HepG2 (cell line): ENCODE results near the gene DCHS2. TPM values are rescaled to one million over a fixed set of nuclear protein-coding genes. Genes with fewer than 3 reads are reported as not detected.

Experiments used
- ZBTB40 ChIP-seq, 2 experiments: fragments of 450-650 bp in 1 of 2; sonication (generic) in 1 of 2; formaldehyde crosslinking in 1 of 2; IDR thresholded peaks; 2 replicates each; pipeline versions ENCODE4 v1.6.1 to v1.8.0; 2016 to 2022; ENCODE audit warnings: antibody characterized with exemption in 1 of 2, mild to moderate bottlenecking in 1 of 2, missing genetic modification reagents in 1 of 2
- ZFP90 ChIP-seq: sonication (generic); formaldehyde crosslinking; IDR thresholded peaks from 2 replicates; pipeline ENCODE4 v1.8.0; 2022; ENCODE audit warnings: missing genetic modification reagents, mild to moderate bottlenecking, inconsistent platforms, borderline replicate concordance
- ZNF282 ChIP-seq: fragments of 450-650 bp; IDR thresholded peaks from 2 replicates; pipeline ENCODE4 v1.6.1; 2018; ENCODE audit not compliant: partially characterized antibody
- polyA plus RNA-seq, 8 experiments: library from polyadenylated mRNA; depleted of rRNA in 3 of 8; stranded (reverse) in 7 of 8; unstranded in 1 of 8; fragments of >200 nt; fragmentation: Illumina TruSeq in 4 of 8; extraction: Trizol in 4 of 8; gene quantifications; 2 replicates each; pipeline versions ENCODE4 v1.2.1 to v1.2.3, GENCODE V29; 2011 to 2016; ENCODE audit warnings: low read depth in 4 of 8, missing spikeins in 1 of 8, mixed read lengths in 1 of 8; ENCODE audit not compliant: insufficient read depth in 1 of 8
- total RNA-seq, 5 experiments: library from RNA; depleted of rRNA; stranded (reverse); fragments of >200 nt; fragmentation: Illumina TruSeq; extraction: Trizol; gene quantifications; 2 replicates each; pipeline ENCODE4 v1.2.3, GENCODE V29; 2016; ENCODE audit warnings: low read depth in 1 of 5
- TF ChIP-seq, protein P1 (sequence below): sonication (generic); formaldehyde crosslinking; IDR thresholded peaks from 2 replicates; pipeline ENCODE4 v1.8.1; 2023; ENCODE audit warnings: mild to moderate bottlenecking, missing genetic modification reagents, borderline replicate concordance

DCHS2 gene
- total and polyA plus RNA-seq, 2 of the 13 experiments (the other 11 are each of a cell fraction or from before 2014, with no cell fraction given), result 0.03 TPM; not detected in 1

- TF ChIP-seq ZFP90 (CRISPR knock-in tag), result no peak
- TF ChIP-seq, protein P1, sequence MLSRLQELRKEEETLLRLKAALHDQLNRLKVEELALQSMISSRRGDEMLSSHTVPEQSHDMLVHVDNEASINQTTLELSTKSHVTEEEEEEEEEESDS (CRISPR knock-in tag), result no peak
- TF ChIP-seq ZNF282, result no peak
- no peak for TF ChIP-seq ZBTB40 (IDR thresholded peaks at IDR 0.05)
- TF ChIP-seq ZBTB40 (CRISPR knock-in tag; IDR thresholded peaks at IDR 0.05), result no peak
These were observed 36.5 kb downstream of the DCHS2 start (continued) for GRCh38 chr4:154455111-154455510.
